ENCODE results near the gene HBM.
"Not testable (repeated sequence)": the region's sequence is repeated elsewhere in the genome, so short reads cannot be mapped to it uniquely, and the experiment has no call there.

The HBM gene

GRCh38 chr16:168424-168823, 2.6 kb downstream of the HBM start:
- no peaks in the 10 kb centered on the region for H3K9me3 ChIP-seq (ENCODE audit: insufficient read depth, low read length)
- no peak overlapping the region for H3K4me3 ChIP-seq (ENCODE audit: insufficient read depth, low read length, poor library complexity, severe bottlenecking)
- H3K27me3 ChIP-seq (ENCODE audit: low read length): no peaks in the 10 kb centered on the region
- no peaks in the 10 kb centered on the region for H3K79me2 ChIP-seq (ENCODE audit: insufficient read depth, low read length)
- no peak overlapping the region for H3K9ac ChIP-seq (ENCODE audit: low read length)
- no peak overlapping the region for H3K4me2 ChIP-seq (ENCODE audit: low read depth, low read length, poor library complexity, severe bottlenecking)
- no peaks in the 10 kb centered on the region for H3K9me2 ChIP-seq (replicated peaks; ENCODE audit: insufficient read depth, low read length)
- no peaks in the 10 kb centered on the region for H4K20me1 ChIP-seq (ENCODE audit: low read depth, low read length)
- TF ChIP-seq, protein P1, sequence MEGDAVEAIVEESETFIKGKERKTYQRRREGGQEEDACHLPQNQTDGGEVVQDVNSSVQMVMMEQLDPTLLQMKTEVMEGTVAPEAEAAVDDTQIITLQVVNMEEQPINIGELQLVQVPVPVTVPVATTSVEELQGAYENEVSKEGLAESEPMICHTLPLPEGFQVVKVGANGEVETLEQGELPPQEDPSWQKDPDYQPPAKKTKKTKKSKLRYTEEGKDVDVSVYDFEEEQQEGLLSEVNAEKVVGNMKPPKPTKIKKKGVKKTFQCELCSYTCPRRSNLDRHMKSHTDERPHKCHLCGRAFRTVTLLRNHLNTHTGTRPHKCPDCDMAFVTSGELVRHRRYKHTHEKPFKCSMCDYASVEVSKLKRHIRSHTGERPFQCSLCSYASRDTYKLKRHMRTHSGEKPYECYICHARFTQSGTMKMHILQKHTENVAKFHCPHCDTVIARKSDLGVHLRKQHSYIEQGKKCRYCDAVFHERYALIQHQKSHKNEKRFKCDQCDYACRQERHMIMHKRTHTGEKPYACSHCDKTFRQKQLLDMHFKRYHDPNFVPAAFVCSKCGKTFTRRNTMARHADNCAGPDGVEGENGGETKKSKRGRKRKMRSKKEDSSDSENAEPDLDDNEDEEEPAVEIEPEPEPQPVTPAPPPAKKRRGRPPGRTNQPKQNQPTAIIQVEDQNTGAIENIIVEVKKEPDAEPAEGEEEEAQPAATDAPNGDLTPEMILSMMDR (IDR thresholded peaks at IDR 0.05; ENCODE audit: insufficient read depth, low read length, poor library complexity, severe bottlenecking): no peak
- TF ChIP-seq EZH2phosphoT487 (conservative IDR thresholded peaks at IDR 0.05; ENCODE audit: low read length): no peak
- no peaks in the 10 kb centered on the region for H3K36me3 ChIP-seq (ENCODE audit: low read length)
- no peak overlapping the region for H3K27ac ChIP-seq (ENCODE audit: low read depth, low read length)
- no peak overlapping the region for H2AFZ ChIP-seq (ENCODE audit: low read depth, low read length, severe bottlenecking)
- H3F3A ChIP-seq (ENCODE audit: insufficient read depth): no peaks in the 10 kb centered on the region

- Histone ChIP-seq H3K9me2 (replicated peaks; ENCODE audit: insufficient read depth, low read length) (no peaks in the 10 kb centered on the region), H3K9ac (ENCODE audit: low read length) (no peak overlapping the region), H3K4me2 (ENCODE audit: low read depth, low read length, poor library complexity, severe bottlenecking) (no peak overlapping the region), H3K79me2 (ENCODE audit: insufficient read depth, low read length) (no peaks in the 10 kb centered on the region), H3F3A (ENCODE audit: insufficient read depth) (no peaks in the 10 kb centered on the region), H3K9me3 (ENCODE audit: insufficient read depth, low read length) (no peaks in the 10 kb centered on the region), H3K27ac (ENCODE audit: low read depth, low read length) (no peak overlapping the region), H4K20me1 (ENCODE audit: low read depth, low read length) (no peaks in the 10 kb centered on the region), H3K27me3 (ENCODE audit: low read length) (no peaks in the 10 kb centered on the region), H3K36me3 (ENCODE audit: low read length) (no peaks in the 10 kb centered on the region), H2AFZ (ENCODE audit: low read depth, low read length, severe bottlenecking) (no peak overlapping the region), H3K4me3 (ENCODE audit: insufficient read depth, low read length, poor library complexity, severe bottlenecking) (no peak overlapping the region)
- no peak for TF ChIP-seq EZH2phosphoT487 (conservative IDR thresholded peaks at IDR 0.05; ENCODE audit: low read length)
- TF ChIP-seq, protein P1 (IDR thresholded peaks at IDR 0.05; ENCODE audit: insufficient read depth, low read length, poor library complexity, severe bottlenecking): no peak
Measured at GRCh38 chr16:169014-169413, 3.2 kb downstream of the HBM start.

DNA sequence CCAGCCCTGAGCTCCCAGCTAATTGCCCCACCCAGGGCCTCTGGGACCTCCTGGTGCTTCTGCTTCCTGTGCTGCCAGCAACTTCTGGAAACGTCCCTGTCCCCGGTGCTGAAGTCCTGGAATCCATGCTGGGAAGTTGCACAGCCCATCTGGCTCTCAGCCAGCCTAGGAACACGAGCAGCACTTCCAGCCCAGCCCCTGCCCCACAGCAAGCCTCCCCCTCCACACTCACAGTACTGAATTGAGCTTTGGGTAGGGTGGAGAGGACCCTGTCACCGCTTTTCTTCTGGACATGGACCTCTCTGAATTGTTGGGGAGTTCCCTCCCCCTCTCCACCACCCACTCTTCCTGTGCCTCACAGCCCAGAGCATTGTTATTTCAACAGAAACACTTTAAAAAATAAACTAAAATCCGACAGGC, 4.3 kb downstream of the HBM start:
- H3K9me2 ChIP-seq (replicated peaks; ENCODE audit: insufficient read depth, low read length); H3K79me2 ChIP-seq (ENCODE audit: insufficient read depth, low read length); H2AFZ ChIP-seq (ENCODE audit: low read depth, low read length, severe bottlenecking); H3K4me2 ChIP-seq (ENCODE audit: low read depth, low read length, poor library complexity, severe bottlenecking); H3K27me3 ChIP-seq (ENCODE audit: low read length); H3K9me3 ChIP-seq (ENCODE audit: insufficient read depth, low read length); H4K20me1 ChIP-seq (ENCODE audit: low read depth, low read length); H3F3A ChIP-seq (ENCODE audit: insufficient read depth); H3K9ac ChIP-seq (ENCODE audit: low read length); H3K4me3 ChIP-seq (ENCODE audit: insufficient read depth, low read length, poor library complexity, severe bottlenecking); H3K27ac ChIP-seq (ENCODE audit: low read depth, low read length); H3K36me3 ChIP-seq (ENCODE audit: low read length): not testable (repeated sequence)

GRCh38 chr16:170788-171187, 5.0 kb downstream of the HBM start:
- H4K20me1 ChIP-seq (ENCODE audit: low read depth, low read length): no peaks in the 10 kb centered on the region
- H3K4me3 ChIP-seq (ENCODE audit: insufficient read depth, low read length, poor library complexity, severe bottlenecking): no peak overlapping the region
- TF ChIP-seq EZH2phosphoT487 (conservative IDR thresholded peaks at IDR 0.05; ENCODE audit: low read length): no peak
- TF ChIP-seq, protein P1 (IDR thresholded peaks at IDR 0.05; ENCODE audit: insufficient read depth, low read length, poor library complexity, severe bottlenecking): no peak
- H3K36me3 ChIP-seq (ENCODE audit: low read length): no peaks in the 10 kb centered on the region
- no peaks in the 10 kb centered on the region for H3F3A ChIP-seq (ENCODE audit: insufficient read depth)
- H3K27me3 ChIP-seq (ENCODE audit: low read length): no peaks in the 10 kb centered on the region
- H3K9ac ChIP-seq (ENCODE audit: low read length): no peak overlapping the region
- no peaks in the 10 kb centered on the region for H3K9me3 ChIP-seq (ENCODE audit: insufficient read depth, low read length)
- H2AFZ ChIP-seq (ENCODE audit: low read depth, low read length, severe bottlenecking): no peak overlapping the region
- H3K9me2 ChIP-seq (replicated peaks; ENCODE audit: insufficient read depth, low read length): no peaks in the 10 kb centered on the region
- no peak overlapping the region for H3K27ac ChIP-seq (ENCODE audit: low read depth, low read length)
- H3K4me2 ChIP-seq (ENCODE audit: low read depth, low read length, poor library complexity, severe bottlenecking): no peak overlapping the region
- no peaks in the 10 kb centered on the region for H3K79me2 ChIP-seq (ENCODE audit: insufficient read depth, low read length)

GRCh38 chr16:172374-172941, 6.7 kb downstream of the HBM start, which contains the start of gene HBA2:
HBA2 (plus strand) TSS chr16:172876; CDS start chr16:172913, 37 bp downstream.
- not testable (repeated sequence) for H3K4me3 ChIP-seq (ENCODE audit: insufficient read depth, low read length, poor library complexity, severe bottlenecking); H3K4me2 ChIP-seq (ENCODE audit: low read depth, low read length, poor library complexity, severe bottlenecking); H2AFZ ChIP-seq (ENCODE audit: low read depth, low read length, severe bottlenecking); H3K36me3 ChIP-seq (ENCODE audit: low read length); H3K9me3 ChIP-seq (ENCODE audit: insufficient read depth, low read length); H4K20me1 ChIP-seq (ENCODE audit: low read depth, low read length); H3F3A ChIP-seq (ENCODE audit: insufficient read depth); H3K79me2 ChIP-seq (ENCODE audit: insufficient read depth, low read length); H3K9me2 ChIP-seq (replicated peaks; ENCODE audit: insufficient read depth, low read length); H3K27ac ChIP-seq (ENCODE audit: low read depth, low read length); H3K27me3 ChIP-seq (ENCODE audit: low read length); H3K9ac ChIP-seq (ENCODE audit: low read length)
